Ectodermal cell (in vitro differentiated cells): ENCODE data around the gene EVI5.

Experiments used
- H3K27ac ChIP-seq: 2 replicates; pipeline ENCODE4 v1.7.0; 2013; ENCODE audit warnings: mild to moderate bottlenecking, low read depth, low read length; ENCODE audit not compliant: insufficient read depth, poor library complexity, severe bottlenecking
- H3K27me3 ChIP-seq: 2 replicates; pipeline ENCODE4 v1.7.0; 2013; ENCODE audit warnings: mild to moderate bottlenecking, low read length; ENCODE audit not compliant: insufficient read depth, control insufficient read depth, poor library complexity, severe bottlenecking
- H3K36me3 ChIP-seq: one replicate; pipeline ENCODE4 v1.7.0; 2013; ENCODE audit warnings: low read length; ENCODE audit not compliant: control insufficient read depth, insufficient read depth
- H3K4me1 ChIP-seq: one replicate; pipeline ENCODE4 v1.7.0; 2013; ENCODE audit warnings: low read length; ENCODE audit not compliant: control insufficient read depth, insufficient read depth
- H3K4me3 ChIP-seq: 2 replicates; pipeline ENCODE4 v1.7.0; 2013; ENCODE audit warnings: low read depth, low read length, control low read depth; ENCODE audit not compliant: insufficient read depth
- H3K9me3 ChIP-seq: 2 replicates; pipeline ENCODE4 v1.7.0; 2013; ENCODE audit warnings: mild to moderate bottlenecking, low read length, moderate library complexity; ENCODE audit not compliant: control insufficient read depth
- WGBS, 2 experiments: methylation state at CpG; one replicate each; pipeline ENCODE4 v1.1.7; 2013; ENCODE audit warnings: missing lambda C conversion rate in 2 of 2; 5-methylcytosine and 5-hydroxymethylcytosine counted together

The EVI5 gene

DNA sequence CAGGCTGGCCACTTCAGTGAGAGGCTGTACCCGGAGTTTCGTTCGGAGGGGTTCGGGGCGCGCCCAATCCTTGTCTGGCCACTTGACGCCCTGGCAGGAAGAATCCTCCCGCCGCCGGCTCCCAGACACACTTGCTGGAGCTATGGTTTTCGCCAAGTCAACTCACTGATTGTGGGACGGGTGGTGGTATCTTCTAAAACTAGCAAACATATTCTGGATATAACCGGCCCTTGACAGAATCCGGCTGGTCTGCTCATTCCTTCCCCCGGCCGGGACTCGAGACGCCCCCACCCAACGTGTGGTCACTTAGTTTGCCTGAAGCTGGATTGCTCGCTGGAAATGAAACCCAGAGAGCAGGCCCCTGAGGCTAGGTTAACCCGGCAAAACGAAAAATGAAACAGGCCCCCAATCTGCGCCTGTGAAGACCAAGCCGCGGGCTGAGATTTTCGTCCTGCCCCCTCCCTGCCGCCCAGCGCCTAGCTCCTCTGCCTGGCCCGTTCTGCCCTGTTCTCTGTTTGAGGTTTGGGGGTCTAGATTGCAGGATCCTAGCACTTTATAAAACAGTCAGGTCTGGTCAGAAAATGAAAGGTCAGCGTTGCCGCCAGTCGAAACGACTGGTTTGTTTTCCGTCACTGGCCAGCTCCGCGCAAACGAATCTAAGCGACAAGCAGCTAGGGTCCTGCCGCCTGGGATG is 302.8 kb downstream of the EVI5 start:
- H3K4me3 ChIP-seq, result no peak overlapping the region
- peaks cover 100% of the 10 kb centered on the region for H3K27me3 ChIP-seq
- WGBS, 2 experiments, result 2 to 3% methylated on average over 39 of the region's 39 CpGs
- no peaks in the 10 kb centered on the region for H3K36me3 ChIP-seq
- H3K27ac ChIP-seq, result no peak overlapping the region
- H3K9me3 ChIP-seq, result no peaks in the 10 kb centered on the region
- peaks cover 37% of the 10 kb centered on the region for H3K4me1 ChIP-seq

DNA sequence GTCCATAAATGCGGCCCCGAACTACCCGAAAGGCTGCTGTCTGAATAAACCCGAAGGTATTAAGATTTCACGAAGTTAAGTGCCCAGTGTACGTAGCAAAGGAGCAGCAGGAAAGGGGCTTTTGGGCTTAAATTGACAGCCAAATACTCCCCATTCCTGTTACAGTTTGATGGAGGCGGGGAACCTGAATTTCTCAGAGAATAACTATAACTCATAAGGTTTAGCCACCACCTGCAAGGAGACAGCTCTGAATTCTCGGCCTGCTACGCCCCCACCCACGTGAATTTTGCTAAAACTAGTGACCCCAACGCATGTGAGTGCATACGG is 303.3 kb downstream of the EVI5 start:
- Histone ChIP-seq H3K4me3 (no peak overlapping the region), H3K27me3 (peaks cover 100% of the 10 kb centered on the region), H3K4me1 (peaks cover 37% of the 10 kb centered on the region), H3K36me3 (no peaks in the 10 kb centered on the region), H3K27ac (no peak overlapping the region), H3K9me3 (no peaks in the 10 kb centered on the region)
- 4 to 7% methylated on average over 11 to 12 of the region's 12 CpGs for WGBS, 2 experiments

GRCh38 chr1:92480813-92481598 is 303.9 kb downstream of the EVI5 start:
- H3K4me1 ChIP-seq, result peaks cover 37% of the 10 kb centered on the region
- H3K9me3 ChIP-seq, result no peaks in the 10 kb centered on the region
- no peaks in the 10 kb centered on the region for H3K36me3 ChIP-seq
- no peak overlapping the region for H3K4me3 ChIP-seq
- 1 to 2% methylated on average over 65 of the region's 65 CpGs for WGBS, 2 experiments
- peaks cover 100% of the 10 kb centered on the region for H3K27me3 ChIP-seq
- no peak overlapping the region for H3K27ac ChIP-seq

DNA sequence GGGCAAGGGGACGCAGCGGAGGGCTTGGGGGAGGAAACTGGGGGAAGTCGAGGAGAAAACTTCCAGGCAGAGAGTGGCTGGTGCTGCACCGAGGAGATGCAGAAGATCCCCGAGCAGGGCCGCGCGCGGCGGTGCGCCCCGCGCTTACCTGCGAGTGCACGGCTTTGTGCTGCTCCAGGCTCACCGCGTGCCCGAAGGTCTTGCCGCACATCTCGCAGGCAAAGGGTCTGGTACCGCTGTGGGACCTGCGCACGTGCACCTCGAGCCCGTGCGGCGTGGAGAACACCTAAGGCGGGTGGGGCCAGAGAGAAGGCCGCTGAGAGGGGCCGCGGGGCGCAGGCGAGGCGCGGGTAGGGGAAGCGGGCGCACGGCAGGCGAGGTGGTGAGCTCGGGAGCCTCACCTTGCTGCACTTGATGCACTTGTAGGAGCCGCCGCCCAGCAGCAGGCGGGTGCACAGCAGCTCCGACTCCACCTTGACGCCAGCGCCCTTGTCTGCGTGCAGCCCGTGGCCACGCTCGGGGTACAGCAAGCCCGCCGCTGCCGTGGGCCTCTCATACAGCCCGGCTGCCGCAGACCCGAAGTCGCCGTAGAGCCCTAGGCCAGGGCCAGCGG is 304.6 kb downstream of the EVI5 start:
- peaks cover 100% of the 10 kb centered on the region for H3K27me3 ChIP-seq
- no peaks in the 10 kb centered on the region for H3K9me3 ChIP-seq
- H3K36me3 ChIP-seq, result no peaks in the 10 kb centered on the region
- H3K27ac ChIP-seq, result no peak overlapping the region
- WGBS, 2 experiments, result 3% methylated on average over 59 of the region's 59 CpGs
- H3K4me1 ChIP-seq, result peaks cover 34% of the 10 kb centered on the region
- H3K4me3 ChIP-seq, result no peak overlapping the region

- H3K27me3 ChIP-seq, result peaks cover 99% of the 10 kb centered on the region
- H3K9me3 ChIP-seq, result no peaks in the 10 kb centered on the region
- no peak overlapping the region for H3K27ac ChIP-seq
- 67 to 69% methylated on average over 9 of the region's 9 CpGs for WGBS, 2 experiments
- no peak overlapping the region for H3K4me3 ChIP-seq
- peaks cover 27% of the 10 kb centered on the region for H3K4me1 ChIP-seq
- H3K36me3 ChIP-seq, result no peaks in the 10 kb centered on the region
Observed at GRCh38 chr1:92479587-92479986, 305.3 kb downstream of the EVI5 start.

- no peaks in the 10 kb centered on the region for H3K36me3 ChIP-seq
- 80 to 88% methylated on average over 3 of the region's 3 CpGs for WGBS, 2 experiments
- peaks cover 15% of the 10 kb centered on the region for H3K4me1 ChIP-seq
- peaks cover 87% of the 10 kb centered on the region for H3K27me3 ChIP-seq
- H3K4me3 ChIP-seq, result no peak overlapping the region
- H3K9me3 ChIP-seq, result no peaks in the 10 kb centered on the region
- no peak overlapping the region for H3K27ac ChIP-seq
Observed at GRCh38 chr1:92478393-92478792, 306.5 kb downstream of the EVI5 start.

DNA sequence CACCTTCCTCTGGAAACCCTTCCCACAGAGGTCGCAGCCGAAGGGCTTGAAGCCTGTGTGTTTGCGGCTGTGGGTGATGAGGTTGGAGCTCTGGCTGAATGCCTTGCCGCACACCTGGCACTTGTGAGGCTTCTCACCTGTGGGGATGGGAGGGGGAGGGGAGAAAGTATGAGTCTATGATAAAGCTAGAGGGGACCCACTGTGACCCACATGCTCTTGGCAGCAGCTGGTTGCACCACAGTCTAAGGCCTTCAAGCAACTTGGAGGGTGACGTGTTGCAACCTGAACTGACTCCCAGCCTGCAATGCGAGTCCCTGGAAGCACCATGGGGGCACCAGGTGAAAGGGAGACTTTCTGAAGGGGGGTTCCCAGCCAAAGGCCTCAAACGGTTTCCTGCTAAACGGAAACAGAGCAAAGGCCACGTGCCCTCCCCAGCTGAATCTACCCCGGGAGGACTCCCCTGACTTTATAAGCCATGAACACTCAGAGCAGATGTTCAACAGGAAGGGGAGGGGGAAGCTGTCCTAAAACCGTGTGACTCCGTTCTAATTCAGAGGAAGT is 308.8 kb downstream of the EVI5 start:
- Histone ChIP-seq H3K4me3 (no peak overlapping the region), H3K36me3 (no peaks in the 10 kb centered on the region), H3K27me3 (peaks cover 64% of the 10 kb centered on the region), H3K4me1 (no peaks in the 10 kb centered on the region), H3K27ac (no peak overlapping the region), H3K9me3 (no peaks in the 10 kb centered on the region)
- 65 to 67% methylated on average over 12 of the region's 12 CpGs for WGBS, 2 experiments

DNA sequence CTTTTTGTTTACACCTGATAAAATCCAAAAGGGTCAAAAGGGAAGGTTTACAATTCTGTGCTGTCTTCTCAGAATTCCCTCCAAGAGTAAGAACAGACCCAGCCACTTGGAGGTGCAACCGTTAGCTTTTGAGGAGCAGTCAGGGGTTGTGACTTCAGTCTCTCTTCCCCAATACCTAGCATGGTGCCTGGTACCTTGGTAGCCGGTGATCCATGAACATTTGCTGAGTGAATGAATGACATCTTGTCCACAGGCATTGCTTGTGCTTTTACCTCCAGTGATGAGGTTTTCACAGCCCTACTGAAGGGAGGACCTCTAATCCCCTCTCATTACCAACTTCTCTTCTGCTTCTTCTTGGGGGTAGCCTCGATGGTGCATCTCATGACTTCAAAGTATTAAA is 309.9 kb downstream of the EVI5 start:
- Histone ChIP-seq H3K4me3 (no peak overlapping the region), H3K27ac (no peak overlapping the region), H3K4me1 (no peaks in the 10 kb centered on the region), H3K9me3 (no peaks in the 10 kb centered on the region), H3K36me3 (no peaks in the 10 kb centered on the region), H3K27me3 (peaks cover 53% of the 10 kb centered on the region)
- WGBS, 2 experiments, result 87 to 92% methylated on average over 3 of the region's 3 CpGs

- WGBS, 2 experiments, result 93 to 94% methylated on average over 5 of the region's 5 CpGs
Observed at GRCh38 chr1:92473781-92474495, 311.0 kb downstream of the EVI5 start.

More at GRCh38 chr1:92473781-92474495, 311.0 kb downstream of the EVI5 start:
- Histone ChIP-seq H3K4me3 (no peak overlapping the region), H3K27me3 (peaks cover 42% of the 10 kb centered on the region), H3K36me3 (no peaks in the 10 kb centered on the region), H3K27ac (no peak overlapping the region), H3K9me3 (no peaks in the 10 kb centered on the region), H3K4me1 (no peaks in the 10 kb centered on the region)
